ENCODE data around the gene LRBA.

- TF ChIP-seq POLR2A (IDR thresholded peaks at IDR 0.05; ENCODE audit: low read depth, low read length) (no peak), TAF1 (IDR thresholded peaks at IDR 0.05; ENCODE audit: borderline replicate concordance, low read depth, low read length) (no peak)
Observed at GRCh38 chr4:150679765-150680343, 335.2 kb downstream of the LRBA start.

All from GM12892 (cell line).